ENCODE data around the gene FNTB. TPM values are rescaled to one million over a fixed set of nuclear protein-coding genes. Genes with fewer than 3 reads are reported as not detected.

Gene FNTB
- total RNA-seq, 1 experiment from 2014 or later = 20.7 TPM

DNA sequence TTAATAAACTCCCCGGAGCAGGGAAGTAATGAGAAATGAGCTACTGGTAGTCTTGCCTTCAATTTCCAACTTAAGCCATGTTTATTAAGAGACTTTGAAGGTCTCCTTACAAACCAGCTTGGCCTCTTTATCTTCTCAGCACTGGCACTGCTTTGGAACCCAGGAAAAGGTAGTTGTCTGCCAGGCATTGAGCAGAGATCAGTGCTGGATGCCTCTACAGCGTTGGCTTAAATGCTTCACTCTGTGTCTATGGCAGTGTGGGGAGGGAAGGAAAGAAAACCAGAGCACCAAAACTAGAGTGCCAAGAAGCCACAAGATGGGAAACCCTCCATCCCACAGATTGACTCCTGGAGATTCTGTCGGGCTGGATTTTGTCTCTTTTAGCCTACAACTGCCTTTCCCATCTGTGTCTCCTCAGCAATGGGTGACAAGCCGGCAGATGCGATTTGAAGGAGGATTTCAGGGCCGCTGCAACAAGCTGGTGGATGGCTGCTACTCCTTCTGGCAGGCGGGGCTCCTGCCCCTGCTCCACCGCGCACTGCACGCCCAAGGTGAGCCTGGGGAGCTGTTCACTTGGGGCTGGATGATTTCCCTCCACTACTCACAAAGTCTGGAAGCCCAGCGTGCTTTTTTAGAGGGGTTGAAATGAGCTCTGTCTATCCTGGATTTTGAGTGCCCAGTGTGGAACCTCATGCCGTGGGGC, 57.3 kb downstream of the FNTB start:
- Histone ChIP-seq H3K27ac (ENCODE audit: insufficient read length, low read depth, low read length) (no peak overlapping the region), H4K91ac (ENCODE audit: insufficient read length, low read depth, low read length) (no peak overlapping the region), H3K56ac (ENCODE audit: insufficient read length, low read depth, low read length) (no peak overlapping the region), H2BK120ac (ENCODE audit: low read depth, low read length, poor library complexity, severe bottlenecking) (no peak overlapping the region), H4K5ac (ENCODE audit: insufficient read length, low read depth, low read length) (no peak overlapping the region), H2BK20ac (ENCODE audit: low read depth, low read length, poor library complexity, severe bottlenecking) (no peak overlapping the region), H4K20me1 (ENCODE audit: control insufficient read depth, insufficient read depth, insufficient read length) (no peaks in the 10 kb centered on the region), H3K9me3 (ENCODE audit: control insufficient read depth, low read depth, low read length) (no peaks in the 10 kb centered on the region), H3K23ac (ENCODE audit: insufficient read length, low read depth, low read length) (no peak overlapping the region), H2BK15ac (ENCODE audit: low read depth, low read length) (no peak overlapping the region), H2BK12ac (ENCODE audit: insufficient read length, low read depth, low read length) (no peak overlapping the region), H3K27me3 (ENCODE audit: insufficient read depth, low read length) (no peaks in the 10 kb centered on the region), H2BK5ac (ENCODE audit: insufficient read length, low read length) (no peak overlapping the region), H3K4ac (ENCODE audit: low read depth, low read length) (no peak overlapping the region), H3K18ac (ENCODE audit: insufficient read length, low read depth, low read length) (no peak overlapping the region), H3K4me2 (ENCODE audit: insufficient read depth, insufficient read length, low read length) (no peak overlapping the region), H3K4me1 (ENCODE audit: insufficient read depth, low read length) (no peaks in the 10 kb centered on the region), H3K9ac (ENCODE audit: extremely low read depth, insufficient read length, low read length) (no peak overlapping the region), H3K14ac (ENCODE audit: insufficient read depth, low read length) (no peak overlapping the region), H3K23me2 (ENCODE audit: insufficient read length, low read depth, low read length, poor library complexity, severe bottlenecking) (no peaks in the 10 kb centered on the region), H3K79me2 (ENCODE audit: insufficient read depth, low read length) (no peaks in the 10 kb centered on the region), H4K8ac (replicated peaks; ENCODE audit: insufficient read length, low read depth, low read length) (no peak overlapping the region), H3T11ph (ENCODE audit: low read length) (no peak overlapping the region), H2AFZ (ENCODE audit: low read length) (no peak overlapping the region), H3K79me1 (ENCODE audit: insufficient read depth, low read depth, low read length, poor library complexity, severe bottlenecking) (no peaks in the 10 kb centered on the region), H2AK5ac (ENCODE audit: insufficient read length, low read length) (no peak overlapping the region)
- Mint-ChIP-seq H3K36me3 (ENCODE audit: insufficient read depth in 1 of 3, low read depth in 3 of 3) (peaks cover 5 to 40% (median 35%) of the 10 kb centered on the region in 3 experiments; a peak in 6 of 7 replicates), H3K4me3 (no peak overlapping the region), H3K9me3 (no peaks in the 10 kb centered on the region), H3K27ac (peak overlapping the region in 2 of 3 experiments; percentile 53 to 79; a peak in 1 of 7 replicates), H3K27me3 (ENCODE audit: low read depth) (no peaks in the 10 kb centered on the region), H3K4me1 (peaks cover 7 to 8% of the 10 kb centered on the region in 2 experiments)
- no peak for DNase-seq
- TF ChIP-seq, protein P1, sequence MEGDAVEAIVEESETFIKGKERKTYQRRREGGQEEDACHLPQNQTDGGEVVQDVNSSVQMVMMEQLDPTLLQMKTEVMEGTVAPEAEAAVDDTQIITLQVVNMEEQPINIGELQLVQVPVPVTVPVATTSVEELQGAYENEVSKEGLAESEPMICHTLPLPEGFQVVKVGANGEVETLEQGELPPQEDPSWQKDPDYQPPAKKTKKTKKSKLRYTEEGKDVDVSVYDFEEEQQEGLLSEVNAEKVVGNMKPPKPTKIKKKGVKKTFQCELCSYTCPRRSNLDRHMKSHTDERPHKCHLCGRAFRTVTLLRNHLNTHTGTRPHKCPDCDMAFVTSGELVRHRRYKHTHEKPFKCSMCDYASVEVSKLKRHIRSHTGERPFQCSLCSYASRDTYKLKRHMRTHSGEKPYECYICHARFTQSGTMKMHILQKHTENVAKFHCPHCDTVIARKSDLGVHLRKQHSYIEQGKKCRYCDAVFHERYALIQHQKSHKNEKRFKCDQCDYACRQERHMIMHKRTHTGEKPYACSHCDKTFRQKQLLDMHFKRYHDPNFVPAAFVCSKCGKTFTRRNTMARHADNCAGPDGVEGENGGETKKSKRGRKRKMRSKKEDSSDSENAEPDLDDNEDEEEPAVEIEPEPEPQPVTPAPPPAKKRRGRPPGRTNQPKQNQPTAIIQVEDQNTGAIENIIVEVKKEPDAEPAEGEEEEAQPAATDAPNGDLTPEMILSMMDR (conservative IDR thresholded peaks at IDR 0.05) = no peak
- WGBS (ENCODE audit: extremely low coverage, insufficient read length, low lambda C conversion rate) = no CpG with 5 or more reads among the region's 12 CpGs

Measured in H9 (cell line).